Measurements from ENCODE around the gene ALKBH5.

ALKBH5 gene

DNA sequence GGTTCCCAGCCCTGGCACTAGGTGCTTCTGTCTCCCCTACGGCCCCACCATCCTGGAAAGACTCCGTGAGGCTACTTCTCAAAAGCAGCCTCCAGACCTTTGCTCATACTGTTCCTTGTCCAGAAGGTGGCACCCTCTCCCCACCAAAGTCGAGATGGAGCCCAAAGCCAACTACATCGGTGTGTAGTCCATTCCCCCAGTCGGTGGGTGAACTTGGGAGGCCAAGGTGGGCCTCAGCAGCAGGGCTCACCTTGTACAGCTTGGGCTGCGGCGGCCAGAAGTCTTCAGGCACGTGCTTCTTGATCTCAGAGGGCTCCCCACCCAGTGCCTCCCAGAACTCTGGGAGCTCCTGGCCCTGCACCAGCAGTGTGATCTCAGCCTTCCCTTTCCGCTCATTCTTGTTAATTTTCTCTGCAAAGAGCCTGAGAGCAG, 64.7 kb downstream of the ALKBH5 start:
- DNase-seq: peak; percentile 45

- no peak for DNase-seq
Measured at GRCh38 chr17:18248811-18249210, 65.2 kb downstream of the ALKBH5 start.

DNA sequence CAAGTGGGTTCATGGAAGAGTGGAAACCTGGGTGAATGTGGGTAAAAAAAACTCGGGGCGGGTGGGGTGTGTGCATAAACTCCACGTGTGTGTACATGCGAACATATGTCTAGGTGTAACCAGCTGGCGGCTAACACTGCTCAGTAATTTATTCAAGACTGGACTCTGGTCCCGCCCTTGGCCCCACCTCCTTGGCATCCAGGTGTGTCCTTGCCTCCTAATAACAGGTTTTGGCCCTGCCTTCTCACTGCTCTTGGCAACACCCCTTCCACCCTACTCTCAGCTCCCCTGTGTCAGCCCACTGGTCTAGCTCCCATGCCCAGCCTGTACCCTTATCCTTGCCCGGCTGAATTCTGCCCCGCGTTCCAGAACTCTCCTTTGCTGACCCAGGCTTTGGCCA, 66.6 kb downstream of the ALKBH5 start:
- peak; percentile 9 for DNase-seq

GRCh38 chr17:18250708-18251107, 67.1 kb downstream of the ALKBH5 start:
- no peak for DNase-seq

DNA sequence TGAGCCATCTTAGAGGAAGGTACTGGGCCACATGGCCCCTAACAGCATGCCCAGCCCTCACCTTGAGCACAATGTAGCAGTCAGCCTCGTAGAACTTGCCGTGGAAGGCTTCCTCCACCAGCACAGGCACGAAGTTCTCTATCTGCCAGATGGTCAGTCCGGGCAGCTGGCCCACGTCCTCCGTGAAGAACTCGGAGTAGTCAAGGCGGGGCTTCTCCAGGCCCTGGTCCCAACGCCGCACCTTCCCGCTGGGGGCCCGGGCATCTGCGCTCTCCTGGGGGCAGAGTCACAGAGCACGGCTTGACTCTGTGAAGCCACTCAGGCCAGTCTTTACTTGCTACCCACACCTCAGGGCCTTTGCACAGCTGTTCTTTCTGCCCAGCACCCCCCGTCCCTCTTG, 67.6 kb downstream of the ALKBH5 start:
- DNase-seq: no peak

DNA sequence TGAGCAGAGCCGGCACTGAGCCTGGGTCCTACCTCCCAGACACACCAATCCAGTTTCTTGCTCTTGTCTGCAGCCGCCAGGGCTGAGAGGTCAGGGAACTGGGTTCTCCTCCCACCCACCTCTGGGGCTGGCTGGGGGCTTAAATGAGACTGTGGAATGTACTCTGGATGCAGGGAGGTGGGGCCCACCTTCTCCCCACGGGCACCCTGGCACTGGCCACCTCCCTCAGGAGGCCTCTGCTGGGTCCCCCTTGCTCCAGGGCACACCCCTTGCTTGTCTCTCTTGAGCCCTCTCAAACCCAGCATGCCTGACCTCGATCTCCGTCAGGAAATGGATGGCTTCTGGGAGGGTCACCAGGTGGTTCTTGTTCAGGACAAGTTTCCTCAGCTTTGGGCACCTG, 68.5 kb downstream of the ALKBH5 start:
- DNase-seq: no peak

DNA sequence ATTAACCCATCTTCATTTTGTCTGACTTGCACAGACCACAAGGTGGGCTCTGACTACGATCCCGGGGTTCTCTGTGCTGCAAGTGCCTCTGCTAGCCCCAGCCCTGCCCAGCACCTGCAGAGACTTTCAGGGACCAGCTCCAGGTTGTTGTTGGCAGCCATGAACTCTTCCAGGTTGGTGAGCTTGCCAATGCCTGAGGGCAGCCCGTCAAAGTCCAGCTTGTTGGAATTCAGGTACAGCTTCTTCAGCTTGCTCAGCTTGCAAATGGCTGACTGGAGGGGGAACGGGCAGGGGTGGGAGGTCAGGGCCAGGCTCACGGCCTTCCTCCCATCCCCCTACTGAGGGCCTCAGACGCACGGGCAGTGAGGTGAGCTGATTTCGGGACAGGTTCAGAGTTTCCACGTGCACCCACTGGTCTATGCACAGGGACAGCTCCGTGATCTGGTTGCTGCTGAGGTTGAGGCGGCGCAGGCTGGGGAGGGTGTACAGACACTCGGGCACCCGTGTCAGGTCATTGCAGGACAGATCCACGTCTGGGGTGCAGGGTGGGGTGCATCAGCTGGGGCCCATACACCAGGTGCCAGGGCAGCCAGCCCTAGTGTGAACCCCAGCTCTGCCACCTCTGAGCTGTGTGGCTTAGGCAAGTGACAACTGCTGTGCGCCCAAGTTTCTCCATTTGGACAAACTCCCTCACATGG, 69.7 kb downstream of the ALKBH5 start:
- no peak for DNase-seq

- DNase-seq: no peak
Measured at GRCh38 chr17:18253947-18254821, 70.6 kb downstream of the ALKBH5 start.

GRCh38 chr17:18254888-18255649, 71.4 kb downstream of the ALKBH5 start:
- DNase-seq: no peak

GRCh38 chr17:18256351-18256750, 72.7 kb downstream of the ALKBH5 start:
- DNase-seq: no peak

GRCh38 chr17:18256776-18257175, 73.1 kb downstream of the ALKBH5 start:
- no peak for DNase-seq

DNA sequence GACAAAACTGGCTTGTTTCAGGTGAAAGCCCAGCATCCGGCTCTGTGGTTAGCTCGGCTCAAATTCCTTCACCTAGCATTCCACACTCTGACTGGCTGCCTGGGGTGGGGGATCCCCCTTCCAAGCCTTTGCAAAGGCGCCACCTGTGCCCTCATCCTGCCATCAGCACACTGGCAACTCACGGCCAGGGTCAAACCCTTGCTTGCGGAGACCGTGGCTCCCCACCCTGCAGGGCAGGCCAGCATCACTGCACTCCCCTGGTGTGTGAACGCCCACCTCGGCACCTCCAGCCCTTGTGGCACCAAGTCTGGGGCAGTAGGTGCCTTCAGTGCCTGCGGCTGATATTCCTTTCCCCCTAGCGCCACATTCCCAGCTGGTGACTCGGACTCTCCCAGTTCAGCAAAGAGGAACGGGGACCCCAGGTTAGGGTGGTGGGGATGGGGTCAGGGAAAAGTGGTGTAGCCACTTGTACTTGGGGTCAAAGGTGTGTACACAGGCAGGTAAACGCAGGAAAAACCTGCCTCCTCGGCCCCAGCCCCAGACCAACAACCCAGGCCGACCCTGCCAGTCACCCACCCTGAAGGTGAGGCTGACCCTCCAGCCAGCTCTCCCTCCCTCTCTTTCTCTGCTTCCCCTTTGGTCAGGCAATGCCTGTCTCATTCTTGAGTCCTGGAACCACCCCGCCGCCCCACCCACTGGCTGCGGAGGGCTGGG, 73.8 kb downstream of the ALKBH5 start:
- no peak for DNase-seq

DNA sequence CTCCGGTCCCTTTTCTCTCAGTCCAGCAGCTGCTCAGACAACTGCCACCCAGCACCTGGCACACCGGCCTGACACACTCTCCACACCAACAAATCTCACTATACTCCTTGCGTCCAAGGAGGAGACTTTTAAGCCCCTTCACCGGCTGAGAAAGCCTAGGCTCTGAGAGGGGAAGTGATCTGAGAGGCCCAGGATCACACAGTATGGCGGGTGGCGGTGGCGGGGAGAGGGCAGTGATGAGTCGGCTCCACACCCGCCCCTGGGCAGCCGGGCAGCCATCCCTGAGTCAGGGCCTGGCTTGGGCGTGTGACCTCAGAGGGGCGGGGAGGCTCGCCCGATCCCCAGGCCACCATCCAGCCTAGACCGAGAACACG, 74.3 kb downstream of the ALKBH5 start:
- peak; percentile 20 for DNase-seq

GRCh38 chr17:18258356-18259038, 74.9 kb downstream of the ALKBH5 start, which contains the start of gene FLII:
Gene FLII, minus strand, starts transcription at chr17:18258738. Its CDS starts 48 bp downstream, at chr17:18258690.
- peak; percentile 44 for DNase-seq
